Measurements from ENCODE around the gene MPC2.
A peak's percentile ranks its signal among the peaks of the same experiment; 100 is the strongest.
"Not testable (repeated sequence)": the region's sequence is repeated elsewhere in the genome, so short reads cannot be mapped to it uniquely, and the experiment has no call there.

Gene MPC2

GRCh38 chr1:167934426-167935215 lies 2.3 kb downstream of the MPC2 start:
- ATAC-seq = no peak

GRCh38 chr1:167933788-167934187 lies 3.1 kb downstream of the MPC2 start:
- no peak for ATAC-seq

GRCh38 chr1:167929725-167930124 lies 7.1 kb downstream of the MPC2 start:
- no peak for ATAC-seq

- not testable (repeated sequence) for ATAC-seq
Measured at GRCh38 chr1:167928919-167929318, 8.0 kb downstream of the MPC2 start.

- no peak for ATAC-seq
Measured at GRCh38 chr1:167928457-167928852, 8.4 kb downstream of the MPC2 start.

- ATAC-seq = no peak
Measured at GRCh38 chr1:167927046-167927754, 9.7 kb downstream of the MPC2 start.

GRCh38 chr1:167926486-167926997 lies 10.3 kb downstream of the MPC2 start:
- ATAC-seq = no peak

GRCh38 chr1:167924543-167925231 lies 12.2 kb downstream of the MPC2 start:
- no peak for ATAC-seq

- no peak for ATAC-seq
Measured at GRCh38 chr1:167924102-167924501, 12.8 kb downstream of the MPC2 start.

GRCh38 chr1:167923324-167924056 lies 13.4 kb downstream of the MPC2 start:
- ATAC-seq = no peak

GRCh38 chr1:167922611-167923074 lies 14.2 kb downstream of the MPC2 start:
- ATAC-seq = no peak

GRCh38 chr1:167922023-167922422 lies 14.8 kb downstream of the MPC2 start:
- ATAC-seq = no peak

- ATAC-seq = peak in 1 of 2 donors; percentile 38
Measured at GRCh38 chr1:167916766-167917511, 19.9 kb downstream of the MPC2 start.

- ATAC-seq = no peak
Measured at GRCh38 chr1:167915569-167915968, 21.3 kb downstream of the MPC2 start.

GRCh38 chr1:167913895-167914496 lies 22.9 kb downstream of the MPC2 start, which contains the start of gene ADCY10:
Gene ADCY10, minus strand, starts transcription at chr1:167914134. Its CDS starts 8,994 bp downstream, at chr1:167905140.
- ATAC-seq = no peak

- no peak for ATAC-seq
Measured at GRCh38 chr1:167912294-167912693, 24.6 kb downstream of the MPC2 start.

GRCh38 chr1:167911413-167911812 lies 25.5 kb downstream of the MPC2 start:
- ATAC-seq = no peak

- no peak for ATAC-seq
Measured at GRCh38 chr1:167910530-167910929, 26.3 kb downstream of the MPC2 start.

GRCh38 chr1:167909691-167910180 lies 27.1 kb downstream of the MPC2 start:
- no peak for ATAC-seq

GRCh38 chr1:167905671-167906070 lies 31.2 kb downstream of the MPC2 start:
- no peak for ATAC-seq

- ATAC-seq = no peak
Measured at GRCh38 chr1:167905182-167905581, 31.7 kb downstream of the MPC2 start.

All from activated CD4-positive, CD25-positive, alpha-beta regulatory T cell treated with anti-CD3 and anti-CD28 coated beads, Interleukin-2, amount 50 U/mL, for 24 hours (primary cell).